GM10266 (cell line): ENCODE measurements around the gene SCMH1.
"Not testable (repeated sequence)": the region's sequence is repeated elsewhere in the genome, so short reads cannot be mapped to it uniquely, and the experiment has no call there.

Experiments used
- DNase-seq: peaks from one replicate; pipeline ENCODE4 v3.0.0; 2012; ENCODE audit errors: extremely low spot score
- CTCF ChIP-seq: IDR thresholded peaks from 2 replicates; pipeline ENCODE4 v1.5.1; 2012; ENCODE audit warnings: mild to moderate bottlenecking, low read depth; ENCODE audit not compliant: control insufficient read depth, insufficient read depth; ENCODE audit errors: missing control alignments

The SCMH1 gene

GRCh38 chr1:41122851-41123518 is 119.1 kb downstream of the SCMH1 start:
- no peak for DNase-seq
- TF ChIP-seq CTCF = peak; percentile 37

- TF ChIP-seq CTCF = no peak
- no peak for DNase-seq
Measured at GRCh38 chr1:41122148-41122547, 120.0 kb downstream of the SCMH1 start.

DNA sequence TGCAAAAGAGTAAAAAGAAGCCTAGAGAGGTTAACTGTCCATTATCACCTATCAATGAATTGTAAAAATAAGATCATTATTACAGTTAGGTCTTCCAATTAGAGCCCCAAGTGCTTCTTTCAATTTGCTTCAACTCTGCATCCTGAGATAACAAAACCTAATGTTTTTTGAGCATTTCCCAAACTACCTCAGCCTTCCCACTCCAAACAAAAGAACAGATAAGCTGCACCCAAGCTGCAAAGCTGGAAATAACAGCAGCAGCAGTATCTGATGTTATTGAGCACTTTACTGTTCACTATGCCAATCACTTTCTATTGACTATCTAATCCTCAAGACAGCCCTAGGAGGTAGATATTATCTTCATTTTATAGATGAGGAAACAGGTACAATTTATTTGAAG is 123.5 kb downstream of the SCMH1 start:
- no peak for TF ChIP-seq CTCF
- DNase-seq = no peak

GRCh38 chr1:41117241-41117640 is 124.9 kb downstream of the SCMH1 start:
- not testable (repeated sequence) for DNase-seq

DNA sequence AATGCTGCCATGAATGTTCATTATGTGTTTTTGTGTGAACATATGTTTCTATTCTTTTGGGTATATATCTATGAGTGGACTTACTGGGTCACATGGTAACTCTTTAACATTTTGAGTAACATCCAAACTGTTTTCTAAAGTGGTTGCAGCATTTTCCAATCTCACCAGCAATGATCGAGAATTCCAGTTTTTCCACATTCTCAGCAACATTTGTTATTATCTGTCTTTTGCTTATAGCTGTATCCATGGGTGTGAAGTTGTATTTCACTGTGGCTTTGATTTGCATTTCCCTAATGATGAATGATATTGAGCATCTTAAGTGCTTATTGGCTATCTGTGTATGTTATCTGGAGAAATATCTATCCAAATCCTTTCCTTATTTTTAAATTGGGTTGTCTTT is 131.4 kb downstream of the SCMH1 start:
- DNase-seq = no peak
- no peak for TF ChIP-seq CTCF

- TF ChIP-seq CTCF = no peak
- no peak for DNase-seq
Measured at GRCh38 chr1:41110286-41110685, 131.8 kb downstream of the SCMH1 start.

GRCh38 chr1:41109310-41110197 is 132.6 kb downstream of the SCMH1 start:
- no peak for DNase-seq
- TF ChIP-seq CTCF = no peak
